ENCODE measurements around the gene PRIM2. TPM values are rescaled to one million over a fixed set of nuclear protein-coding genes. Genes with fewer than 3 reads are reported as not detected.

PRIM2 gene
- polyA plus RNA-seq, 1 donor (not counting 4 experiments of a cell fraction or from before 2014, with no cell fraction given): 12.8 TPM

- dilution Hi-C loops (cut with MboI; ENCODE audit: extremely low pct_ligation_motif_present, low sequenced_read_pairs): no loop called here
- Histone ChIP-seq H3K4me2 (ENCODE audit: control insufficient read depth, extremely low read depth, insufficient read depth, low read depth, low read length) (no peak overlapping the region), H3K4me1 (ENCODE audit: control insufficient read depth, extremely low read depth, insufficient read depth, low read length) (peaks cover 29% of the 10 kb centered on the region), H4K20me1 (ENCODE audit: control insufficient read depth, extremely low read depth, insufficient read depth, low read length) (no peaks in the 10 kb centered on the region), H2AFZ (ENCODE audit: control insufficient read depth, low read length) (no peak overlapping the region), H3K27me3 (ENCODE audit: control insufficient read depth, extremely low read depth, insufficient read depth, low read length) (no peaks in the 10 kb centered on the region), H3K79me2 (ENCODE audit: control insufficient read depth, insufficient read depth, low read length) (peaks cover 16% of the 10 kb centered on the region), H3K27ac (ENCODE audit: control insufficient read depth, insufficient read depth, low read length) (no peak overlapping the region), H3K36me3 (ENCODE audit: control insufficient read depth in 2 of 2, extremely low read depth in 1 of 2, insufficient read depth in 2 of 2, low read length in 2 of 2) (no peaks in the 10 kb centered on the region), H3K9me1 (ENCODE audit: control insufficient read depth, extremely low read depth, insufficient read depth, low read length) (no peaks in the 10 kb centered on the region), H3K4me3 (ENCODE audit: control insufficient read depth in 2 of 3, extremely low read depth in 1 of 3, insufficient read depth in 2 of 3, low read depth in 1 of 3, low read length in 3 of 3) (no peak overlapping the region), H3K9me3 (ENCODE audit: control insufficient read depth, low read depth, low read length) (no peaks in the 10 kb centered on the region), H3K9ac (ENCODE audit: control insufficient read depth, extremely low read depth, insufficient read depth, low read length) (no peak overlapping the region)
- DNase-seq (ENCODE audit: low read depth, low spot score) (no peak), FAIRE-seq (no peak)
- TF ChIP-seq, protein P1, sequence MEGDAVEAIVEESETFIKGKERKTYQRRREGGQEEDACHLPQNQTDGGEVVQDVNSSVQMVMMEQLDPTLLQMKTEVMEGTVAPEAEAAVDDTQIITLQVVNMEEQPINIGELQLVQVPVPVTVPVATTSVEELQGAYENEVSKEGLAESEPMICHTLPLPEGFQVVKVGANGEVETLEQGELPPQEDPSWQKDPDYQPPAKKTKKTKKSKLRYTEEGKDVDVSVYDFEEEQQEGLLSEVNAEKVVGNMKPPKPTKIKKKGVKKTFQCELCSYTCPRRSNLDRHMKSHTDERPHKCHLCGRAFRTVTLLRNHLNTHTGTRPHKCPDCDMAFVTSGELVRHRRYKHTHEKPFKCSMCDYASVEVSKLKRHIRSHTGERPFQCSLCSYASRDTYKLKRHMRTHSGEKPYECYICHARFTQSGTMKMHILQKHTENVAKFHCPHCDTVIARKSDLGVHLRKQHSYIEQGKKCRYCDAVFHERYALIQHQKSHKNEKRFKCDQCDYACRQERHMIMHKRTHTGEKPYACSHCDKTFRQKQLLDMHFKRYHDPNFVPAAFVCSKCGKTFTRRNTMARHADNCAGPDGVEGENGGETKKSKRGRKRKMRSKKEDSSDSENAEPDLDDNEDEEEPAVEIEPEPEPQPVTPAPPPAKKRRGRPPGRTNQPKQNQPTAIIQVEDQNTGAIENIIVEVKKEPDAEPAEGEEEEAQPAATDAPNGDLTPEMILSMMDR (optimal IDR thresholded peaks at IDR 0.05 in 1 of 3, IDR thresholded peaks at IDR 0.05 in 1 of 3, conservative IDR thresholded peaks at IDR 0.05 in 1 of 3; ENCODE audit: extremely low read depth in 1 of 3, insufficient read depth in 2 of 3, low read length in 3 of 3): no peak
- TF ChIP-seq EZH2 (IDR thresholded peaks at IDR 0.05; ENCODE audit: low read length): no peak
Observed at GRCh38 chr6:57315111-57315510, 2.3 kb upstream of the PRIM2 start.

DNA sequence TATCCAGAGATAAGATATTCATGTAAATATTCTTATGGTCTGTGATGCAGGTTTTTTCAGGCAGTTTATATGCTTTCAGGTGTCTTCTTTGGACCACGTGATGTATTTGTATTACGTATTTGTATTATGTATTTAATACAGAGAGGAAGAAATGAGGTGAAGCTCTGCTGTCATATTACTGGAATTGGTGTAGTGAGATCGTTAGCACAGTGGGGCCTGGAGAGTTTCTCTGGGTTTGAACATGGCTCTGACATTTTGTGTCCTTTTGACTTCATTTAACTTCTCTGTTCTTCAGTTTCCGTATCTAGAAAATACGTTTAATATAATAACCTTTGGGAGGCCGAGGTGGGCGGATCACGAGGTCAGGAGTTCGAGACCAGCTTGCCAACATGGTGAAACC is 1.6 kb upstream of the PRIM2 start:
- FAIRE-seq: no peak

More for the DNA sequence above, 1.6 kb upstream of the PRIM2 start:
- Histone ChIP-seq H4K20me1 (ENCODE audit: control insufficient read depth, extremely low read depth, insufficient read depth, low read length) (no peaks in the 10 kb centered on the region), H3K27ac (ENCODE audit: control insufficient read depth, insufficient read depth, low read length) (no peak overlapping the region), H2AFZ (ENCODE audit: control insufficient read depth, low read length) (no peak overlapping the region), H3K9me1 (ENCODE audit: control insufficient read depth, extremely low read depth, insufficient read depth, low read length) (no peaks in the 10 kb centered on the region), H3K79me2 (ENCODE audit: control insufficient read depth, insufficient read depth, low read length) (peaks cover 16% of the 10 kb centered on the region), H3K4me2 (ENCODE audit: control insufficient read depth, extremely low read depth, insufficient read depth, low read depth, low read length) (no peak overlapping the region), H3K36me3 (ENCODE audit: control insufficient read depth in 2 of 2, extremely low read depth in 1 of 2, insufficient read depth in 2 of 2, low read length in 2 of 2) (peaks cover 0 to 3% of the 10 kb centered on the region in 2 experiments), H3K4me3 (ENCODE audit: control insufficient read depth in 2 of 3, extremely low read depth in 1 of 3, insufficient read depth in 2 of 3, low read depth in 1 of 3, low read length in 3 of 3) (no peak overlapping the region), H3K4me1 (ENCODE audit: control insufficient read depth, extremely low read depth, insufficient read depth, low read length) (peaks cover 29% of the 10 kb centered on the region), H3K9ac (ENCODE audit: control insufficient read depth, extremely low read depth, insufficient read depth, low read length) (no peak overlapping the region), H3K9me3 (ENCODE audit: control insufficient read depth, low read depth, low read length) (no peaks in the 10 kb centered on the region), H3K27me3 (ENCODE audit: control insufficient read depth, extremely low read depth, insufficient read depth, low read length) (no peaks in the 10 kb centered on the region)
- dilution Hi-C loops (cut with MboI; ENCODE audit: extremely low pct_ligation_motif_present, low sequenced_read_pairs): no loop called here
- no peak for TF ChIP-seq EZH2 (IDR thresholded peaks at IDR 0.05; ENCODE audit: low read length)
- TF ChIP-seq, protein P1 (optimal IDR thresholded peaks at IDR 0.05 in 1 of 3, IDR thresholded peaks at IDR 0.05 in 1 of 3, conservative IDR thresholded peaks at IDR 0.05 in 1 of 3; ENCODE audit: extremely low read depth in 1 of 3, insufficient read depth in 2 of 3, low read length in 3 of 3): no peak
- no peak for DNase-seq (ENCODE audit: low read depth, low spot score)

Data from keratinocyte (primary cell).